H9 (cell line): ENCODE data around the gene FXYD4. TPM values are rescaled to one million over a fixed set of nuclear protein-coding genes. Genes with fewer than 3 reads are reported as not detected.

ENCODE experiments used
- DNase-seq: peaks from one replicate; pipeline ENCODE4 v3.0.0-alpha.2; 2017
- H2AFZ ChIP-seq: one replicate; pipeline ENCODE4 v1.6.1; 2013; ENCODE audit warnings: mild to moderate bottlenecking, low read length, control low read depth, moderate library complexity
- H2AK5ac ChIP-seq: 2 replicates; pipeline ENCODE4 v1.6.1; 2013; ENCODE audit warnings: low read length, control low read depth, mixed read lengths; ENCODE audit not compliant: insufficient read length
- H2BK120ac ChIP-seq: one replicate; pipeline ENCODE4 v1.6.1; 2013; ENCODE audit warnings: low read depth, mild to moderate bottlenecking, low read length, control low read depth, inconsistent platforms; ENCODE audit not compliant: poor library complexity, severe bottlenecking
- H2BK12ac ChIP-seq: 2 replicates; pipeline ENCODE4 v1.6.1; 2013; ENCODE audit warnings: low read length, control low read depth, mixed read lengths, low read depth; ENCODE audit not compliant: insufficient read length
- H2BK15ac ChIP-seq: 2 replicates; pipeline ENCODE4 v1.6.1; 2013; ENCODE audit warnings: low read depth, low read length, control low read depth
- H2BK20ac ChIP-seq: one replicate; pipeline ENCODE4 v1.6.1; 2013; ENCODE audit warnings: low read depth, mild to moderate bottlenecking, low read length, control low read depth, inconsistent platforms; ENCODE audit not compliant: poor library complexity, severe bottlenecking
- H2BK5ac ChIP-seq: 2 replicates; pipeline ENCODE4 v1.6.1; 2013; ENCODE audit warnings: low read length, control low read depth, mixed read lengths; ENCODE audit not compliant: insufficient read length
- H3K14ac ChIP-seq: 2 replicates; pipeline ENCODE4 v1.6.1; 2013; ENCODE audit warnings: low read length, control low read depth; ENCODE audit not compliant: insufficient read depth
- H3K18ac ChIP-seq: 2 replicates; pipeline ENCODE4 v1.6.1; 2013; ENCODE audit warnings: low read depth, mild to moderate bottlenecking, mixed read lengths, low read length, control low read depth; ENCODE audit not compliant: insufficient read length
- H3K23ac ChIP-seq: 2 replicates; pipeline ENCODE4 v1.6.1; 2013; ENCODE audit warnings: low read length, control low read depth, mixed read lengths, low read depth; ENCODE audit not compliant: insufficient read length
- H3K23me2 ChIP-seq: 2 replicates; pipeline ENCODE4 v1.6.1; 2013; ENCODE audit warnings: low read depth, mild to moderate bottlenecking, mixed read lengths, low read length, control low read depth; ENCODE audit not compliant: insufficient read length, poor library complexity, severe bottlenecking
- H3K27ac ChIP-seq: 2 replicates; pipeline ENCODE4 v1.5.1; 2013; ENCODE audit warnings: low read length, control low read depth, mixed read lengths, low read depth; ENCODE audit not compliant: insufficient read length
- H3K27me3 ChIP-seq: 2 replicates; pipeline ENCODE4 v1.6.1; 2013; ENCODE audit warnings: low read length, control low read depth, inconsistent platforms; ENCODE audit not compliant: insufficient read depth
- H3K4ac ChIP-seq: 2 replicates; pipeline ENCODE4 v1.6.1; 2013; ENCODE audit warnings: low read depth, mild to moderate bottlenecking, control low read depth, inconsistent platforms, low read length, moderate library complexity
- H3K4me1 ChIP-seq: 2 replicates; pipeline ENCODE4 v1.6.1; 2013; ENCODE audit warnings: low read length, control low read depth, inconsistent platforms; ENCODE audit not compliant: insufficient read depth
- H3K4me2 ChIP-seq: 2 replicates; pipeline ENCODE4 v1.6.1; 2013; ENCODE audit warnings: low read length, control low read depth, mixed read lengths; ENCODE audit not compliant: insufficient read length, insufficient read depth
- H3K56ac ChIP-seq: 2 replicates; pipeline ENCODE4 v1.6.1; 2013; ENCODE audit warnings: low read depth, mild to moderate bottlenecking, mixed read lengths, low read length, control low read depth; ENCODE audit not compliant: insufficient read length
- H3K79me1 ChIP-seq: 2 replicates; pipeline ENCODE4 v1.6.1; 2013; ENCODE audit warnings: low read depth, mild to moderate bottlenecking, moderate library complexity, low read length, control low read depth, inconsistent platforms; ENCODE audit not compliant: insufficient read depth, poor library complexity, severe bottlenecking
- H3K79me2 ChIP-seq: 2 replicates; pipeline ENCODE4 v1.6.1; 2013; ENCODE audit warnings: low read length, control low read depth, inconsistent platforms; ENCODE audit not compliant: insufficient read depth
- H3K9ac ChIP-seq: 2 replicates; pipeline ENCODE4 v1.6.1; 2013; ENCODE audit warnings: low read length, control low read depth, mixed read lengths; ENCODE audit not compliant: insufficient read length; ENCODE audit errors: extremely low read depth
- H3K9me3 ChIP-seq: one replicate; pipeline ENCODE4 v1.6.1; 2013; ENCODE audit warnings: low read depth, low read length, inconsistent platforms; ENCODE audit not compliant: control insufficient read depth
- H3T11ph ChIP-seq: one replicate; pipeline ENCODE4 v1.6.1; 2013; ENCODE audit warnings: mild to moderate bottlenecking, low read length, control low read depth, inconsistent platforms
- H4K20me1 ChIP-seq: one replicate; pipeline ENCODE4 v1.6.1; 2013; ENCODE audit not compliant: control insufficient read depth, insufficient read length, insufficient read depth
- H4K5ac ChIP-seq: 2 replicates; pipeline ENCODE4 v1.6.1; 2013; ENCODE audit warnings: low read depth, mild to moderate bottlenecking, mixed read lengths, low read length, control low read depth; ENCODE audit not compliant: insufficient read length
- H4K8ac ChIP-seq: replicated peaks from 2 replicates; pipeline ENCODE4 v1.6.1; 2013; ENCODE audit warnings: low read length, control low read depth, mixed read lengths, low read depth; ENCODE audit not compliant: insufficient read length
- H4K91ac ChIP-seq: 2 replicates; pipeline ENCODE4 v1.6.1; 2013; ENCODE audit warnings: low read depth, mild to moderate bottlenecking, moderate library complexity, mixed read lengths, low read length, control low read depth; ENCODE audit not compliant: insufficient read length
- H3K27ac Mint-ChIP-seq, 3 experiments: 2 replicates in 2 of 3; 3 replicates in 1 of 3; pipeline ENCODE4 v1.8.0; 2020 to 2021; ENCODE audit warnings: mixed read lengths in 3 of 3, mild to moderate bottlenecking in 1 of 3, moderate library complexity in 1 of 3
- H3K27me3 Mint-ChIP-seq: 2 replicates; pipeline ENCODE4 v1.8.0; 2021; ENCODE audit warnings: low read depth, mild to moderate bottlenecking, moderate library complexity, mixed read lengths
- H3K36me3 Mint-ChIP-seq, 3 experiments: 2 replicates in 2 of 3; 3 replicates in 1 of 3; pipeline ENCODE4 v1.8.0; 2020 to 2021; ENCODE audit warnings: low read depth in 3 of 3, mixed read lengths in 3 of 3; ENCODE audit not compliant: insufficient read depth in 1 of 3
- H3K4me1 Mint-ChIP-seq, 2 experiments: 2 replicates each; pipeline ENCODE4 v1.8.0; 2020; ENCODE audit warnings: mixed read lengths in 2 of 2
- H3K4me3 Mint-ChIP-seq, 2 experiments: 2 replicates in 1 of 2; 3 replicates in 1 of 2; pipeline ENCODE4 v1.8.0; 2020 to 2021; ENCODE audit warnings: mild to moderate bottlenecking in 2 of 2, mixed read lengths in 2 of 2, moderate library complexity in 1 of 2
- H3K9me3 Mint-ChIP-seq, 2 experiments: 2 replicates in 1 of 2; 3 replicates in 1 of 2; pipeline ENCODE4 v1.8.0; 2020; ENCODE audit warnings: mild to moderate bottlenecking in 2 of 2, mixed read lengths in 2 of 2, moderate library complexity in 1 of 2
- WGBS: extraction: QIAGEN DNeasy Blood & Tissue Kit; methylation state at CpG from one replicate; pipeline ENCODE4 v1.1.7; 2013; ENCODE audit warnings: missing lambda C conversion rate, low lambda C conversion rate, mixed read lengths; ENCODE audit not compliant: insufficient read length; ENCODE audit errors: extremely low coverage; 5-methylcytosine and 5-hydroxymethylcytosine counted together
- total RNA-seq: library from RNA; stranded (reverse); gene quantifications from 2 replicates; pipeline ENCODE4 v1.2.1, GENCODE V29; 2021
- TF ChIP-seq, protein P1 (sequence below): fragments of 200-600 bp; sonication (generic); conservative IDR thresholded peaks from 3 replicates; pipeline ENCODE4 v1.8.0; 2021; ENCODE audit warnings: antibody characterized with exemption, mild to moderate bottlenecking

Gene FXYD4
- total RNA-seq, 1 experiment from 2014 or later, result not detected

DNA sequence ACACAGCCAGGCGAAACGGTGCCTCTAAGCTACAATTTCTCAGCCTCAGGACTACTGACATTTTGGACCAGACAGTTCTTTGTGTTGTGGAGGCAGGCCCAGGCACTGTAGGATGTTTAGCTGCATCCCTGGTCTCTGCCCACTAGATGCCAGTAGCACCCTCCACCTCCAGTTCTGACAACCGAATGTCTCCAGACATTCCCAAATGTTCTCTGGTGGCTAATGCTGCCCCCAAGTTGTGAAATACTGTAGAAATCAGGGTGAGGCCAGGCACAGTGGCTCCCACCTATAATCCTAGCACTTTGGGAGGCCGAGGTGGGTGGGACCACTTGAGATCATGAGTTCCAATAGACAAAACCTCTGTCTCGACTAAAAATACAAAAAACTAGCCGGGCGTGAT, 19.3 kb downstream of the FXYD4 start:
- H4K5ac ChIP-seq, result no peak overlapping the region
- H3K23me2 ChIP-seq, result peaks cover 4% of the 10 kb centered on the region
- H2BK15ac ChIP-seq, result no peak overlapping the region
- H3K79me1 ChIP-seq, result peaks cover 7% of the 10 kb centered on the region
- H3K4me3 Mint-ChIP-seq, result 0 out of 5 replicates have a peak overlapping the region, but pooled peaks of 1 of the 2 experiments have one; percentile 1
- H4K8ac ChIP-seq, result no peak overlapping the region
- H3K27me3 Mint-ChIP-seq, result peaks cover 2% of the 10 kb centered on the region; the same call in 1 of the 2 replicates
- no peak overlapping the region for H3K27ac ChIP-seq
- H3T11ph ChIP-seq, result no peak overlapping the region
- H3K9me3 ChIP-seq, result no peaks in the 10 kb centered on the region
- H4K91ac ChIP-seq, result no peak overlapping the region
- no peak overlapping the region for H3K14ac ChIP-seq
- TF ChIP-seq, protein P1, sequence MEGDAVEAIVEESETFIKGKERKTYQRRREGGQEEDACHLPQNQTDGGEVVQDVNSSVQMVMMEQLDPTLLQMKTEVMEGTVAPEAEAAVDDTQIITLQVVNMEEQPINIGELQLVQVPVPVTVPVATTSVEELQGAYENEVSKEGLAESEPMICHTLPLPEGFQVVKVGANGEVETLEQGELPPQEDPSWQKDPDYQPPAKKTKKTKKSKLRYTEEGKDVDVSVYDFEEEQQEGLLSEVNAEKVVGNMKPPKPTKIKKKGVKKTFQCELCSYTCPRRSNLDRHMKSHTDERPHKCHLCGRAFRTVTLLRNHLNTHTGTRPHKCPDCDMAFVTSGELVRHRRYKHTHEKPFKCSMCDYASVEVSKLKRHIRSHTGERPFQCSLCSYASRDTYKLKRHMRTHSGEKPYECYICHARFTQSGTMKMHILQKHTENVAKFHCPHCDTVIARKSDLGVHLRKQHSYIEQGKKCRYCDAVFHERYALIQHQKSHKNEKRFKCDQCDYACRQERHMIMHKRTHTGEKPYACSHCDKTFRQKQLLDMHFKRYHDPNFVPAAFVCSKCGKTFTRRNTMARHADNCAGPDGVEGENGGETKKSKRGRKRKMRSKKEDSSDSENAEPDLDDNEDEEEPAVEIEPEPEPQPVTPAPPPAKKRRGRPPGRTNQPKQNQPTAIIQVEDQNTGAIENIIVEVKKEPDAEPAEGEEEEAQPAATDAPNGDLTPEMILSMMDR, result peak; percentile 64
- H3K4ac ChIP-seq, result no peak overlapping the region
- no peaks in the 10 kb centered on the region for H4K20me1 ChIP-seq
- no peak overlapping the region for H3K9ac ChIP-seq
- no peak overlapping the region for H2AFZ ChIP-seq
- H2AK5ac ChIP-seq, result no peak overlapping the region
- H3K27ac Mint-ChIP-seq, result peak overlapping the region in 2 of 3 experiments; percentile 16 to 92; a peak in 4 of 7 replicates
- no peak overlapping the region for H2BK12ac ChIP-seq
- H3K27me3 ChIP-seq, result no peaks in the 10 kb centered on the region
- no peak overlapping the region for H3K56ac ChIP-seq
- H3K4me2 ChIP-seq, result no peak overlapping the region
- H3K4me1 ChIP-seq, result no peaks in the 10 kb centered on the region; the same call in 1 of the 2 replicates
- peak; percentile 44 for DNase-seq
- no peak overlapping the region for H3K18ac ChIP-seq
- H2BK20ac ChIP-seq, result no peak overlapping the region
- no CpG with 5 or more reads among the region's 7 CpGs for WGBS
- no peak overlapping the region for H3K23ac ChIP-seq
- no peak overlapping the region for H2BK120ac ChIP-seq
- H3K79me2 ChIP-seq, result peaks cover 30% of the 10 kb centered on the region
- H3K9me3 Mint-ChIP-seq, result no peaks in the 10 kb centered on the region
- peaks cover 33 to 35% of the 10 kb centered on the region in 2 experiments for H3K4me1 Mint-ChIP-seq
- H3K36me3 Mint-ChIP-seq, result peaks cover 75 to 98% (median 92%) of the 10 kb centered on the region in 3 experiments
- H2BK5ac ChIP-seq, result no peak overlapping the region
